GM21526 (cell line): Measurements from ENCODE around the gene AK8.
"Not testable (repeated sequence)": the region's sequence is repeated elsewhere in the genome, so short reads cannot be mapped to it uniquely, and the experiment has no call there.

Source experiments
- ATAC-seq: cut with Tn5 transposase; IDR thresholded peaks from one replicate; pipeline ENCODE4 v1.9.1; 2021; ENCODE audit warnings: moderate library complexity; ENCODE audit not compliant: unreplicated experiment, low FRiP score

Gene AK8

DNA sequence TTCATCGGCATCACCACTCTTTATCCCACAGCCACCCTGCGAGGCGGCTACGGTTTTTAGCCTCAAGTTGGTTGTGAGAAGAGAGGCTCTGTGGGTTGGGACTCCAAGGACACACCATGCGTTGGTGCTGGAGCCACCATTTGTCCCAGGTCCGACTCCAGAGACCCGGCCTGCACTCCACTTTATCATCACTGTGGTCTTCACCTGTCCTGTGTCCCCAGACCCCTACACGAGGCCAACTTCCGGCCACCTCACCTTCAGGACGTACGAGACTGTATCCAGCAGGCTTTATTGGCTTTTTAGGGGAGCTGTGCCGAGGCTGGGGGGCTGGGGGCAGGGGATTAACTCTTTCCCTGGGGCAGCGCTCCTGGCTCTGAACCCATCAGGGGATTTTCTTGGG is 152.8 kb downstream of the AK8 start:
- no peak for ATAC-seq

GRCh38 chr9:132723809-132724208 is 154.3 kb downstream of the AK8 start:
- no peak for ATAC-seq

DNA sequence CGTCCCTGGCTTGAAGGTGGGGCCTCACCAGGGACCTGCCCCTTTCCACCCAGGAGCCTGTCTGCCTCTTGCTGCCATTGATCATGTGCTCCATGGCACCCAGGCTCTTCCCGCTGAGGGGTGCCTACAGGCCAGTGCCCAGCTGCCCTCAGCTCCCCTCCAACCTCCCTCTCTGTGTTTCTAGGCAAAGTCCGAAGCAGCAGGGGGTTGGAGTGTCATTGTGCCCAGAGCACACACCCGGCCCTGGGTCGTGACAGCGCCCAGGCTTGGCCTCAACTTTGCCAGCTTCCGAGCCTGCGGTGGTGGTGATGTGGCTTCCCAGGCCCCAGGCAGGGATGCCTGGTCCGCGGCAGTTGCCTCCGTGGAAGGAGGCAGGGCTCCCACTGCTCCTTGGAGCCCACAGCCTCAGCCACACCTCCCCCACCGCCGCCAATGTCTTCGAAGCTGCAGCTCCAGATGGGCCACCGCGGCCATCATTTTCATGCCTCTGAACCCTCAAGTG is 155.5 kb downstream of the AK8 start:
- ATAC-seq, result no peak

- no peak for ATAC-seq
Measured at GRCh38 chr9:132721661-132722060, 156.4 kb downstream of the AK8 start.

DNA sequence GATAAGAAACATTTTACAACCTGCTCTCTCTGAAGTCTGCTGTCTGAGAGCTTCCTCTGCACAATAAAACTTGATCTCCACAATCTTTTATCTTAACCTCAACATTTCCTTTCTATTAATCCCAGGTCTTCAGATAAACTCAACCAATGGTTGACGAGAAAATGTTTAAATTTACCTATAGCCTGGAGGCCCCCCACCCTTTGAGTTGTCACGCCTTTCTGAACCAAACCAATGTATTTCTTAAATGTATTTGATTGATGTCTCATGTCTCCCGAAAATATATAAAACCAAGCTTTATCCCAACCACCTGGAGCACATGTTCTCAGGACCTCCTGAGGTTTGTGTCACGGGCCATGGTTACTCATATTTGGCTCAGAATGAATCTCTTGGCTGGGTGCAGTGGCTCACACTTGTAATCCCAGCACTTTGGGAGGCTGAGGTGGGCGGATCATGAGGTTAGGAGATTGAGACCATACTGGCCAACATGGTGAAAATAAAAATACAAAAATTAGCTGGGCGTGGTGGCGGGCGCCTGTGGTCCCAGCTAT is 159.6 kb downstream of the AK8 start:
- not testable (repeated sequence) for ATAC-seq

DNA sequence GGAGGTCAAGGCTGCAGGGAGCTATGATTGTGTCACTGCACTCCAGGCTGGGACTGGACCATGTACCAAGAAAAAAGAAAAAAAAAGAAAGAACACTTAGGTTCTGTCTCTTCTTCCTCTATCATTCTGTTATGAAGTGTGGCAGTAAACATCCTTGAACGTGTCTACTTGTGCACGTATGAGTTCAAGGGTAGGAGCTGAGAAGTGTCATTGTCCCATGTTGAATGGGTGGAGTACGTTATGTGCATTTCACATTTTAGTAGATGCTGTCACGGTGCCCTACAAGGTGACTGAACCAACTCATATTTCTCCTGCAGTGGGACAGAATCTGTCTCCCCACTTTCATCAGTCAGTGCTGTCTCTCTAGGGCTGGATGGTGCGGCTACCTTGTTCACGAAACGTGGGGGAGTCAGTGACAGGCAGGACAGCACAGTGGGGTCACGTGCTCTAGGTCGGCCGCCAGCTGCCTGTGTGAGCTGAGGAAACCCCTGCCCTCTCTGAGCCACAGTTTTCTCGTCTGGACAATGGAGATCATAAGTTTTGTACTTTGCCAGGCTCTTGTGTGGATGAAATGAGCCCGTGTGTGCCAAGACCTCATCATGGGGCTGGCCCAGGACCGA is 160.6 kb downstream of the AK8 start:
- no peak for ATAC-seq

DNA sequence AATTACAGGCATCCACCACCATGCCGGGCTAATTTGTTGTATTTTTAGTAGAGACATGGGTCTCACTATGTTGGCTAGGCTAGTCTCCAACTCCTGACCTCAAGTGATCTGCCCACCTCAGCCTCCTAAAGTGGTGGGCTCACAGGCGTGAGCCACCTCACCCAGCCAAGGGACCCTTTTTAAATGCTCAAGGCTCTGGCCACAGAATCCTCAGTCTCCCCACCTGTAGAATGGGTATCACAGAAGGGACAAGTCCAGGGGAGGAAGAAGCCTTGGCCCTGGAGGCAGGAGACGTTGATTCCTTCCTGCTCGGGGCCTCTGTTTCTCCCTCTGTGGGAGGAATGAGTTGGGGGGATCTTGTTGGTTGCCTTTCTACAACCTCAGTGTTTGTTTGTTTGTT is 162.1 kb downstream of the AK8 start:
- ATAC-seq, result no peak

GRCh38 chr9:132712753-132713152 is 165.3 kb downstream of the AK8 start:
- ATAC-seq, result no peak

DNA sequence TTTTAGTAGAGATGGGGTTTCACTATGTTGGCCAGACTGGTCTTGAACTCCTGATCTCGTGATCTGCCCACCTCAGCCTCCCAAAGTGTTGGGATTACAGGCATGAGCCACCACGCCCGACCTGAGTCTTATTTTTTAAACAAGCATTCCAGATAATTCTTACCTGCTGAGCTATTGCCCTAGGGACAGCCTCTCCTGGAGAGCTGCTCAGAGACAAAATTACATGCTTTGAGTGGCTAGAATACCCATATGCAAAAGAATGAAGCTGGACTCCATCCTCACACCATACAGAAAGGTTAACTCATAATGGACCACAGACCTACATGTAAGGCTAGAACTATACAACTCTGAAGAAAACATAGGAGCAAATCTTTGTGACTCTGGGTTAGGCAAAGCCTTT is 166.2 kb downstream of the AK8 start:
- no peak for ATAC-seq

- ATAC-seq, result not testable (repeated sequence)
Measured at GRCh38 chr9:132711152-132711551, 166.9 kb downstream of the AK8 start.

DNA sequence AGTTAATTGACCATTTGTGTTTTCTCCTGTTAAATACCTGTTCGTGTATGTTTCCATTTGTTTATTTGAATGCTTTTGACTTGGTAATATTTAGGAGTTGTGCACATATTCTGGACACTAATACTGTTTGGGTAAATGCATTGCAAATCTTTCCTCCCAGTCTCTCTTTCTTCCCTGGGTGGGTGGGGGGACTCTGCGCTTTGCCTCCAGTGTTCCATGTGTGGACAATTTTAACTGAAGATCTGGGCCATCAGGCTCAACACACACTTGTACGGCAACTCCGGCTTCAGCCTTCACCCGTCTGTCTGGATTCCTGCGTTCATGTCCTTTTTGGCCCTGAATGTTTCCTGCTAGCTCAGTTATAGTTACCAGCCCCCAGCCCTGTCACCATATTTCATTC is 167.8 kb downstream of the AK8 start:
- ATAC-seq, result no peak

DNA sequence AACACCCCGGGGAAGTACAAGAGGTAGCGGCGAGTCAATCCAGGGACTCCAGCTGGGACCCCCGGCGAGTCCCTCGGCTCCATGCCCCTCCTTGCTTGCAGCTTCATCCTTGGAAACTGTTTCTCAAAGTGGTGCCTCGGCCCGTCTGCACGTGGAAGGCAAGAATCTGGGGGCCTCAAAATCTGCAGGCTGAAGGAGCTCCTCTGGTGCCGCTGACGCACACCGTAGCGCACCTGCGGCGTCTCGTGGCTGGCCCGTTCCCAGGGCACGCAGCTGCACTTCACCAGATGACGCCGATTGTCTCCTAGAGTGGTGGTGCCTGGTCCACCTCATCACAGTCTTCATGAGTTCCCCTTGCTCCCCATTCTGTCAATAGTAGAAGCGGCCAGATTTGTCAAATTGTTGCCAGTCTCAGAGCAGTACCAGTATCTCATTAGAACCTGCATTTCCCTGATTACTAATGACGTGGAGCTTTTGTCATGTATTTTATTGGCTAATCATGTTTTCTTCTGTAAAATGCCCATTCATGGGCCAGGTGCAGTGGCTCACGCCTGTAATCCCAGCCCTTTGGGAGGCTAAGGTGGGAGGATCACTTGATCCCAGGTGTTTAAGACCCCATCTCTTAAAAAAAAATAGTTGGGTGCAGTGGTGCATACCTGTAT is 169.2 kb downstream of the AK8 start:
- ATAC-seq, result no peak

DNA sequence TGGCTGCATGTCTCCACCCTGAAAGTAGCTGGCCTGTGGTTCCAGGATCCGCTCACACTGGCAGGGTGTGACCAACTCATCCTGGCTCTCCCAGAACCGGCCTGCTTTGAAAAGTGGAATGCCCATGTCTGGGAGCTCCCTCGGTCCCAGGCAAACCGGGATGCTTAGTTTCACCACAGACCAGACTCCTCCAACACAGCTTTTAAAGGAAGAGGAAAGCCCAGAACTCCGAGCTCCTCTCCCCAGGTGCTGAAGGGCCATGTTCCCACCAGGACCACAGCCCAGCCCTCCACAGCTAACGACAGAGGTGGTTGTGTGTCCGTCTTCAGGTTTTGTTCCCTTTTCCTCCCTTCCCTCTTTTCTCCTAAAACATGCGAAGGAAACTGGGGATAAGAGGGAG is 169.8 kb downstream of the AK8 start:
- ATAC-seq, result no peak

- ATAC-seq, result no peak
Measured at GRCh38 chr9:132703336-132703735, 174.7 kb downstream of the AK8 start.

DNA sequence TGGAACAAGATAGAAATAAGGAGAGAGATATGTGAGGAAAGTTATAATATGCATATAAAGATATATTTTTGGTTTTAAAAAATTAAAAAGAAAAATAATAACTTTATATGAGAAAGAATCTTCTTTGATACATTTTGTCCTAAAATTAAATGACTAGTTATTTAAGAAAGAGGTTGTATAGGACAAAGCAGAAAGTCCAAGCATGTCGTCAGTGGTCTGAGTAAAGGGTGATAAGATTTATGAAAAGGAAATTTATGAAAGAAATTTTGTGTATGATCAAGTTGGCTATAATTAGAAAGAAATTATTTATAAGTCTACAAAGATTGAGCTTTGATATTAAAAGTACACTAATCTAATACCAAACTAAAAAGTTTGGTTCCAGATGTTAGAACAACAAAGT is 175.8 kb downstream of the AK8 start:
- ATAC-seq, result no peak

GRCh38 chr9:132699956-132700355 is 178.1 kb downstream of the AK8 start:
- ATAC-seq, result no peak

DNA sequence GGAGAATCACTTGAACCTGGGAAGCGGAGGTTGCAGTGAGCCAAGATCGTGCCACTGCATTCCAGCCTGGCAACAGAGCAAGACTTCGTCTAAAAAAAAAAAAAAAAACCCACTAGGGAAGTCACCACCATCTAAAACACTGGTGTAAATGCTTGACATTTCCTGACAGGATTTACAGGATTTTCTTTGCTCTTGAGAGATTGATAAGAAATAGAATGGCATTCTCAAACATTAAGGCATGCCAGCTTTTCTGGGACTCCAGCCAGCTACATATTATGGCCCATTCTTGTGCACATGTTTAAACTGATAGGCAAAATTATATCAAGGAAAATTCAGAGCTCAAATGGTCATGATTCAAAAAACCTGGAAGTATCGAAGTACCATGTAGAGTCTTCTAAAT is 179.1 kb downstream of the AK8 start:
- ATAC-seq, result no peak

- ATAC-seq, result no peak
Measured at GRCh38 chr9:132697230-132697629, 180.9 kb downstream of the AK8 start.

DNA sequence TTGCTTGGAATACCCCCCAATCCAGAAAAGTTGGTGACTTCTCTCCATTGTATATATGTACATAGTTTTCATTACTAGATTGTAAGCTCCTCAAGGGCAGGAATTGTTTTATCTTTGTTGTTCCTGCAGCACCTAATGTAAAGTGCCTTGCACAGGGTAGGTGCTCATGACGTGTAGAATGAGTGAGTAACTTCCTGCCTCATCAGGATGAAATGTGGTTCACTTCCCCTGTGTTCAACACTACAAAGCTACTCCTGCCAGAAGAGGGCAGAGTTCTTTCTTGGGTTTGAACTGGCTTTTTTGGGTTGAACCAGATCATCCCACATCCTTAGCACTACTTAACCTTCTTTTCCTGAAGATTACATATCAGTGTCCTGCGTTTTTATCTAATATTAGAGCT is 183.9 kb downstream of the AK8 start:
- ATAC-seq, result no peak

GRCh38 chr9:132690696-132691095 is 187.4 kb downstream of the AK8 start:
- ATAC-seq, result no peak

GRCh38 chr9:132683873-132684272 is 194.2 kb downstream of the AK8 start:
- no peak for ATAC-seq

DNA sequence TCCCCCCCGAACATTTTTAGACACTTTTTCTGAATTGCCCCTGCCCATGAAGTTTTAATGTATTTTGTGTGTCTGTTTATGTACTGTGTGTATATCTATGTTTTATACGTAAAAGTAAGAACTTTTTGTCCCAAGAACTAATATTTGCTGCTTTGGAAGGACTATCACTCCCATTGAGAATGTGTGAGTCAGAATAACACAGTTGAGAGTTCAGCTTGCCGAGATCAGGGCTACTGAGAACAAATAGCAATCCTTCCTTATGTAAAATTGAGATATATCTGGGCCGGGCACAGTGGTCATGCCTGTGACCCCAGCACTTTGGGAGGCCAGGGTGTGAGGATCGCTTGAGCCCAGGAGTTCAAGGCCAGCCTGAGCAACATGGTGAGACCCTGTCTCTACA is 196.5 kb downstream of the AK8 start:
- ATAC-seq, result no peak
